Activated naive CD8-positive, alpha-beta T cell (primary cell): ENCODE results near the gene HBS1L.

Experiments
- H3K27ac Mint-ChIP-seq: one replicate; pipeline ENCODE4 v1.8.0; 2021; ENCODE audit warnings: mixed read lengths
- H3K27me3 Mint-ChIP-seq: one replicate; pipeline ENCODE4 v1.8.0; 2021; ENCODE audit warnings: mixed read lengths
- H3K36me3 Mint-ChIP-seq: one replicate; pipeline ENCODE4 v1.8.0; 2021; ENCODE audit warnings: mixed read lengths
- H3K4me1 Mint-ChIP-seq: one replicate; pipeline ENCODE4 v1.8.0; 2021; ENCODE audit warnings: low read depth, mixed read lengths
- H3K4me3 Mint-ChIP-seq: one replicate; pipeline ENCODE4 v1.8.0; 2021; ENCODE audit warnings: mild to moderate bottlenecking, mixed read lengths
- H3K9me3 Mint-ChIP-seq: one replicate; pipeline ENCODE4 v1.8.0; 2021; ENCODE audit warnings: low read depth, mixed read lengths

The HBS1L gene

GRCh38 chr6:134921721-134922261 lies 132.8 kb downstream of the HBS1L start:
- Mint-ChIP-seq H3K36me3 (peaks cover 15% of the 10 kb centered on the region), H3K27ac (no peak overlapping the region), H3K27me3 (no peaks in the 10 kb centered on the region), H3K4me3 (no peak overlapping the region), H3K9me3 (no peaks in the 10 kb centered on the region), H3K4me1 (no peaks in the 10 kb centered on the region)

GRCh38 chr6:134921276-134921675 lies 133.3 kb downstream of the HBS1L start:
- H3K27me3 Mint-ChIP-seq: no peaks in the 10 kb centered on the region
- no peak overlapping the region for H3K27ac Mint-ChIP-seq

DNA sequence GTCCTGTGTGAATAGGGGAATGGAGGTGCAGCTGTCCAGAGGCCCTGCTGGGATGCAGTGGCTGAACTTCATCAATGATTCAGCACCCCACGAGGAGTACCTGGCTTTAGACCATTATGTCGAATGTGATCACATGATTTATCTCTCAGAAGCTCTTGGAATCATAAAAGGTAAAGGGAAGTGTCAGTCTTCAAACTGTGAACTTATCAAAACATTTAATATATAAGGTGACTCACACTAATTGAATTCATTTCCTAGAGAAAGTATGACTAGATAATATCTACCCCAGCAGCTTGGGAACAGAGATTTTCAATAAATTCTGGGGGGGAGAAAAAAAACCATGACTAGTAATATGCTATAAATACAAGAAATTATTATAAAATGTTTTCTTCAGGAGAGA lies 134.2 kb downstream of the HBS1L start:
- no peaks in the 10 kb centered on the region for H3K27me3 Mint-ChIP-seq
- no peaks in the 10 kb centered on the region for H3K9me3 Mint-ChIP-seq
- no peak overlapping the region for H3K4me3 Mint-ChIP-seq

More at GRCh38 chr6:134921276-134921675, 133.3 kb downstream of the HBS1L start:
- H3K9me3 Mint-ChIP-seq: no peaks in the 10 kb centered on the region
- H3K4me1 Mint-ChIP-seq: no peaks in the 10 kb centered on the region
- H3K4me3 Mint-ChIP-seq: no peak overlapping the region
- H3K36me3 Mint-ChIP-seq: peaks cover 16% of the 10 kb centered on the region

DNA sequence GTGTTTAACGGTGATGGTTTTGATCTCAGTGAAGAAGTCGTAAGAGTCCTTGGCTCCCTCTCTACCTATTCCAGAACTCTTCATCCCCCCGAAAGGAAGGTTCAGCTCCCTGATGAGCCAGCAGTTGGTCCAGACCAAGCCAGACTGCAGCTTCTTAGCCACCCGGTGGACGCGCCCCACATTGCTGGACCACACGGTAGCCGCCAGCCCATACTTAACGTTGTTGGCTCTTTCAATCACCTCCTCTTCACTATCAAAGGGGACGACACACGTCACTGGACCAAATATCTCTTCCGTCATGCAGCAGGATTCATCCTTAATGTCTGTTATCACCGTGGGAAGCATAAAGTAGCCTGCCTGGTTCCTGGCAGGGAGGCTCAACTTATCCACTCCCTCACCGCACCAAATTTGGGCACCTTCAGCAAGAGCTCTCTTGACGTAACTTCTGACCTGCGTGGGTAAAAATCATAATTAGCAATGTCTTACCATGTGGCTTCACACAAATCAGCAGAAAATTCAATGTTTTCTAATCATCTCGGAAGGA lies 136.1 kb downstream of the HBS1L start:
- Mint-ChIP-seq H3K27ac (no peak overlapping the region), H3K27me3 (no peaks in the 10 kb centered on the region), H3K36me3 (peaks cover 21% of the 10 kb centered on the region)

More for the DNA sequence above, 134.2 kb downstream of the HBS1L start:
- H3K27ac Mint-ChIP-seq: no peak overlapping the region
- H3K4me1 Mint-ChIP-seq: no peaks in the 10 kb centered on the region
- peaks cover 21% of the 10 kb centered on the region for H3K36me3 Mint-ChIP-seq

DNA sequence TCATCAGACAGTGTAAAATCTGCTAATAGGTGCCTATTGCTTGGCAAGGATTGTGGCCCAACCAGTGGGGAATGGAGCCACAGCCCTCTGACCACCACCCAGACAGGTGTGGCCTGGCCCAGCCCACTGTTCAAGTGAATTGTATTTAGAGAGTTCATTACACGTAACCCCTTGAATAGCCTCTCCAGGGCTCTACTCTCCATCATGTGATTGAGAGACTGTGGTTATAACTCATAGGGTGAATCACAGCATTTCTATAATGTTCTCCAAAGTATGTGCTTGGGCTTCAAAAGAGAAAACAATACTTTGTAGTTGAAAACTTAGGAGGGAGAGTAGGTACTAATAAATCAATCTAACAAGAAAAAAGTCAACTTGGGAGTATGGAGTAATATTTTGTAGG lies 143.1 kb downstream of the HBS1L start:
- H3K9me3 Mint-ChIP-seq: no peaks in the 10 kb centered on the region

More for the DNA sequence above, 136.1 kb downstream of the HBS1L start:
- Mint-ChIP-seq H3K9me3 (no peaks in the 10 kb centered on the region), H3K4me1 (no peaks in the 10 kb centered on the region), H3K4me3 (no peak overlapping the region)

GRCh38 chr6:134910593-134910935 lies 144.1 kb downstream of the HBS1L start:
- no peaks in the 10 kb centered on the region for H3K27me3 Mint-ChIP-seq
- H3K27ac Mint-ChIP-seq: no peak overlapping the region
- no peaks in the 10 kb centered on the region for H3K36me3 Mint-ChIP-seq
- H3K9me3 Mint-ChIP-seq: no peaks in the 10 kb centered on the region
- no peak overlapping the region for H3K4me3 Mint-ChIP-seq
- H3K4me1 Mint-ChIP-seq: no peaks in the 10 kb centered on the region

More for the DNA sequence above, 143.1 kb downstream of the HBS1L start:
- H3K4me1 Mint-ChIP-seq: no peaks in the 10 kb centered on the region
- no peak overlapping the region for H3K27ac Mint-ChIP-seq
- peaks cover 5% of the 10 kb centered on the region for H3K36me3 Mint-ChIP-seq
- H3K4me3 Mint-ChIP-seq: no peak overlapping the region
- H3K27me3 Mint-ChIP-seq: no peaks in the 10 kb centered on the region
